GM20000 (cell line): ENCODE measurements around the gene CHD6.

Experiments used
- DNase-seq: peaks from one replicate; pipeline ENCODE4 v3.0.0; 2012; ENCODE audit warnings: low spot score
- CTCF ChIP-seq: IDR thresholded peaks from 2 replicates; pipeline ENCODE4 v1.5.1; 2012; ENCODE audit warnings: mild to moderate bottlenecking, control low read depth; ENCODE audit errors: extremely low read depth, missing control alignments

The CHD6 gene

GRCh38 chr20:41571006-41571405, 47.2 kb downstream of the CHD6 start:
- no peak for DNase-seq
- TF ChIP-seq CTCF: no peak

- no peak for TF ChIP-seq CTCF
- DNase-seq: no peak
Observed at GRCh38 chr20:41570557-41570956, 47.6 kb downstream of the CHD6 start.

- no peak for TF ChIP-seq CTCF
- DNase-seq: no peak
Observed at GRCh38 chr20:41567615-41568014, 50.6 kb downstream of the CHD6 start.

GRCh38 chr20:41566896-41567527, 51.2 kb downstream of the CHD6 start:
- no peak for DNase-seq
- no peak for TF ChIP-seq CTCF

- DNase-seq: no peak
- TF ChIP-seq CTCF: no peak
Observed at GRCh38 chr20:41563087-41563486, 55.1 kb downstream of the CHD6 start.

- no peak for TF ChIP-seq CTCF
- no peak for DNase-seq
Observed at GRCh38 chr20:41560970-41561369, 57.2 kb downstream of the CHD6 start.

GRCh38 chr20:41559658-41560057, 58.5 kb downstream of the CHD6 start:
- DNase-seq: no peak
- TF ChIP-seq CTCF: no peak
